Kidney capillary endothelial cell (primary cell): Measurements from ENCODE around the gene VGLL4.
"Not testable (repeated sequence)": the region's sequence is repeated elsewhere in the genome, so short reads cannot be mapped to it uniquely, and the experiment has no call there.

Experiments used
- DNase-seq: peaks from one replicate; pipeline ENCODE4 v3.0.0-alpha.2; 2018; ENCODE audit warnings: low spot score

The VGLL4 gene

DNA sequence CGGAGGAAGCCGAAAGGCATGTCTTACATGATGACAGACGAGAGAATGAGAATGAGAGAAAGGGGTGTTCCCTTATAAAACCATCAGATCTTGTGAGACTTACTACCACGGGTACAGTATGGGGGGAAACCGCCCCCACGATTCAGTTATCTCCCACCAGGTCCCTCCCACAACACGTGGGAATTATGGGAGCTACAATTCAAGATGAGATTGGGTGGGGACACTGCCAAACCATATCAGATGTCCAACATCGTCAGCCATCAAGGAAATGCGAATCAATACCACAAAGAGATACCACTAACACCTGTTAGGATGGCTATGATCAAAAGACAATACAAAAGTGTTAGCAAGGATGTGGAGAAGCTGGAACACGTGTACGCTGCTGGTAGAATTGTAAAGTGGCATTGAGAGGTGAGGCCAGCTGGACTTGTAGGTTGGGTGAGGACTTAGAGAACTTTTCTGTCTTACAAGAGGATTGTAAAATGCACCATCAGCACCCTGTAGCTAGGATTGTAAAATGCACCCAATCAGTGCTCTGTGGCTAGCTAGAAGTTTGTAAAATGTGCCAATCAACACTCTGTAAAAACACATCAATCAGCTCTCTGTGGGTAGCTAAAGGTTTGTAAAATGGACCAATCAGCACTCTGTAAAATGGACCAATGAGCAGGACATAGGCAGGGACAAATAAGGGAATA, 37.5 kb downstream of the VGLL4 start:
- no peak for DNase-seq

DNA sequence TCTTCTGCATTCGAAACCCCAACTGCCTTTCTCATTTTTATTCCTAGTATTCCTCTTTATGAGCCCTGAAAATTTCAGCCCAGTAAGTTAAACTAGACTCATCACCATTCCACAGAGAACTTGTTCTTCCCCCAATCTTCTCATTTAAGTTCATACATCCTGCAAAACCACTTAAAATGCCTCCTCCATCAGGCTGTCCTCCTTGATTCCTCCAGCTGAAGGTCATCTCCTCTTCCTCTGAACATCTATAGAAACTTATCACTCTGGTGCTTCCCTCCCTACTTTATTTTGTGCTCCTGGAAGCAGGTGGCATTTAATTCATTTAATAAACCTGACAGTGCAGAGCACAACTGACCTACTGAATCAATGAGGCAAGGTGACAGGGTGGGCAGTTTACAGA, 38.3 kb downstream of the VGLL4 start:
- no peak for DNase-seq

DNA sequence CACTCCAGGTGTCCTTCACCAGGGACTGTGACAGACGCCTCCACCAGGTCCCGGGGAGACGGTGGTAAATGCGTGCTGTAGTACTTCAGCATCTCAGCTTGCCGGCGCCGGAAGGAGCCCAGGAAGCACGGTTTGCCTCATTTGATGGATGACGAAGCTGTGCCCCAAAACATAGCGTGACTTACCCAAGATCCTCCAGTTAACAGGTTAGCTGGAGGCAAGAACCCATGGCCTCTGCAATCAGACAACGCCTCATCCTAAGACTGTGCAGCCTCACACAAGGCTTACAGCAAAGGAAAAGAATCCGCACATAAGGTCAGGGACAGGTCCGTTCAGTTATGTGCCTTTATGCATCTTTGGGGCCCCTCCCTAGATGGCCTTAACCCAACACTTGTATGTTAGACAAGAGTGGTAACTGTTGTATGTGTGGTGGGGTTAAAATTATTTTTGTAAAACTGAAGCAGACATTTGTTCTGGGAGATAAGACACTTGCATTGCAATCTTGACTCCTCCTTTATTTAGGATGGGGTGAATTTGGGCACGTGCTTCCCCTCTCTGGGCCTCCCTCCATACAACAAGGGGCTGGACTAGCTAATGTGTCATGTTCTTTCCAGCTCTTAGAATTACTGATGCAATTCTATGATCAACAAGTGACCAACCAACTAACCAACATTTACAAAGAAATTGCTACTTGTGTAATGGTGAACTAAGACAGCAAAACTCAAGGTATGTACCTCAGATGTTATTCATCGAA, 39.4 kb downstream of the VGLL4 start:
- DNase-seq, result no peak

DNA sequence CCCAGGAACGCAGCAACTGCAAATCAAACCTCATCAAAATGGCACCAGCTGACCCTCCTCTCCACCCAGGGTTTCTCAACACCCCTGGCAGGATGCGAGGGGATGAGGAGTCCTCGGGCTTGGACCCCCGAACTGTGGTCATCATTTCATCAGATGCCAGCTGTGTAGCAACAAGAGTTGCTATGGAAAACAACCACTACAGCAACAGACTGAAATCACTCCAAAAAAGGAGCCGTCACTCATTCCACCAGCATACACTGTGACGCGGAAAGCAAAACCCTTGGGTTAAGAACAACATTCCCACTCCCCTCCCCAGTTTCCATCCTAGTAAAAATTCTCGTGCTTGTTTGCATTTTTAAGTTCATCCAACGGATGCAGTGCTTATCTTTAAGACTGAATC, 40.1 kb downstream of the VGLL4 start:
- DNase-seq, result no peak

DNA sequence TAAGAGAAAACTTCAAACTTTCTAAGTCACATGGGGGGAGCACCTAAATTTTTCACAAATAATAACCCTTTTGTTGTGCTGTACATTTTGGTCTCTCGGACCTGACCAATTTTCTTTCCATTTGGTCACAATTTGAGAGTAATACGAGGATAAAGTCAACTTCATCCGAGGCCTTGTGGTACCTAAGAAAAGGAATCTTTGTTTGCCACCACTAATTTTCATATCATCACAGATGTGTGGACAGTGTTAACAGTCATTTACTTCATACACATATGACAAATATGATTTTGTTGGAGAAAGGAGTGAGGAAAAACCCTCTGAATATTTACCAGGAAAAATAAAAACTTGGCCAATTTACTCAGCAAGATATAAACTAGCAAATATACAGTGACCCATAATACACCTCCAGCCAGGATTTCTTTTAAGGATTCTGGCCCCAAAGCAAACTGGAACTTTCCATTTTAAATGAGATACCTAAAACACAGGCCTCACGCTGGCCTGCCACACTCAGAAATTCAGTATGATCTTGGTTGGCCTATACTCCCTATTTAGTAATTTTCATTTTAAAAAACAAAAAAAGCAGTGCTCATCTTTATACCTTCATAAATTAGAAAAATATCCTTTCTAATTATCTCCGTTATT, 40.7 kb downstream of the VGLL4 start:
- no peak for DNase-seq

DNA sequence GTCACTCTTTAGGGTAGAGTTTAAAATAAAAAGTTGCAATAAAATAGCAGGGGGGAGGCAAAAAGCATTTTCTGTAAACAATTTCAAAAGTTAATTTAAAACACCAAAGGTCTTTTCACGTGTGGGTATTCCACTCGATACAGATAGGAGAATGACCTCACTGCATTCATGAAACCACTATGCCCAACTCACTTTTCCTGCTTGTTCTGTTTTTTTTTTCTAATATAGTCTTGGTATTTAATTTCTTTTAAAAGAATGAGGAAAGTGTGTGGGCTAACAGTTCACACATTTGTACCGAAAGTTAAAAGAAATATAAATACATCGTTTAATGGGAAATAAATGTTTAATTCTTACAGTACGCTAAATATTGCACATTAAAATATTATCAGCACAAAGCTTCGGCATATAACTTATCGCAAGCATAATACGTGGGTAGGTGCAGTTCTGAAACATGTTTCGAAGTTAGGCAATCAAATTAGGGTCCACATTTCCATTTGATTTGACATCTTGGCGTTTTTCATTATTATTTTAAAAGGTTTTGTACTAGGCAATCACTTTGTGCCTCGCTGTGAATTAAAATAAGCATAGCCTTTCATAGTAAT, 41.4 kb downstream of the VGLL4 start:
- no peak for DNase-seq

DNA sequence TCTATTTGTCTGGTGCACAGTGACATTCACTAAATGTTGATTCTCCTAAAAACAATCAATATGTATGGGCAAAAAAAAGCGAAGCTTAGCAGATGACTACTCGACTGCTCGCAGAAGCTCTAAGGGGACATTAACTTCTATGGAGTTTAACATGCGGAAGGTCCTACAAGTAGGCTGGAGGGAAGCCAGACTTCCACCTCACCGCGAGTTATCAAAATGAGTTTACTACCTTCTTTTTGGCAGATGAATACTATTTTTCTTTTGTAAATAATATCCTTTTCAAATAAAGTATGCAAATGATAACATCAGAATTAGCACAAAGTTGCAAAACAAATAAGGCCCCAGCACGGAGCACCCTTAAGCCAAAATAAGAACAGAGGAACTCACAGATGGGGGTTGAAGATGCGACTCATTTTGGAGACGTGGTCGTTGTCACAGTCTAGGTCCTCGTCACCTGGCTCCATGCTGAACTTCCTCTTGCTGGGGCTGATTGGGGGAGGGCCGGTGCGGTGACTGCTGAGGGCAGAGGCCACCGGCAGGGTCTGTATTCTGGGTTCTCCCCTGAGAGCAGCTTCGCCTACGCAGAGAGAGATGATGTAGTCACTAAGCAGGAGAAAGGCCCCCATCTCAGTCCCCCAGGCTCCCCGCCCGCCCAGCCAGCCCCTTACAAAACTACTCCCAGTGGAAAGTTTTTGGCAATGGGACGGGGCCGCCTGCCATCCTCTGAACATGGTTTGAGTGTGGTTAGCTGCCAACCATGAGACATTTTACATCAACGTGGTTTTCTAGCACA, 42.1 kb downstream of the VGLL4 start:
- DNase-seq, result no peak

DNA sequence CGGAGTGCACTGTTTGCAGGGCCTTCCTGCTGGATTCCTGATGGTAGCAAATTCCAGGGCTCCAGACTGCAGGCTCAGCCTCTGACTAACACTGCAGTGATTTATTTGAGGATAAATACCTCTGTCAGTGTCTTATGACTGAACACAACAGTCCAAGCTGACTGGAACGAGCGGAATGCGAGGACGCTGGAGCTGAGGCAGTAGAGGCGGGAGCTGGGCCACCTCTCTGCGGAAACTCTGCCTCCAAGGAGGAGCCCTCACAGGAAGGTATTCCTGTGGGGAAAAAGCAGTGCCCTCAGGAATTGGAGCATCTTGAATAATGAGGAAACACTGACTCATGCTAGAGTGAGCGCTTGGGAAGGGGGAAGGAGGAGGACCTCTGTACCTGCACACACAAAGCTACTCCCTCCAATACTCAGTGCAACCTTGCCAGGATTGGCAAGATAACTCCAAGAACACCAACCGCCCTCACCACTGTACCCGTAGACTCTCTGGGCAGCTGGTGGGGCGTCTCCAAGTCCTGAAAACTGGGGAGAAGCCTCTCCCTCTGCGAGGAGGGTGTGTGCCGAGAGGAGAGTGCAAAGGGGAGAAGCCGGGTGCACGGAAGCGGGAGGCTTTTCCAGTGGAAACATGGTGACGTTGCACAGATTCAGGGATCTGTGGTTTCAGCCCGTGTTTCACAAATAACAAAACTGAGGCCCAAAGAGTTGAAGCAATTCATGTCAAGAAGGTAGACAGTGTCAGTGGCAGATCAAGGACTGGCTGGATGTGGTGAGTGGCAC, 43.0 kb downstream of the VGLL4 start:
- peak; percentile 98 for DNase-seq

DNA sequence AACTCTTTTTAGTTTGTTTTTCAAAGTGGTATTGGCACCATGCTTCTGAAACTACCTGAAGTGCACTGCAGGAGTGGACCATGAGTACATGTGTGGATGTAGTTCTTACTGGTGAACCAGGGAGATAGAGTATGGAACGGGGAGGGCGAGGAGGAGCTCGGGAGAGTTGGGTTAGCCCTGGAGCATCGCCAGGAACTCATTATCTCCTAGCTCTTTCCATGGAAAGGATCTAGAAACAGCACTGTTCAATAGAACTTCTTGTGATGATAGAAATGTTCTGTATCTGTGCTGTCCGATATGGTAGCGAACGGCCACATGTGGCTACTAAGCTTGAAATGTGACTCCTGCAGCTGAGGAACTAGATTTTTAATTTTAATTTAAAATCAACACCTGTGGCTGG, 47.3 kb downstream of the VGLL4 start:
- DNase-seq, result no peak

DNA sequence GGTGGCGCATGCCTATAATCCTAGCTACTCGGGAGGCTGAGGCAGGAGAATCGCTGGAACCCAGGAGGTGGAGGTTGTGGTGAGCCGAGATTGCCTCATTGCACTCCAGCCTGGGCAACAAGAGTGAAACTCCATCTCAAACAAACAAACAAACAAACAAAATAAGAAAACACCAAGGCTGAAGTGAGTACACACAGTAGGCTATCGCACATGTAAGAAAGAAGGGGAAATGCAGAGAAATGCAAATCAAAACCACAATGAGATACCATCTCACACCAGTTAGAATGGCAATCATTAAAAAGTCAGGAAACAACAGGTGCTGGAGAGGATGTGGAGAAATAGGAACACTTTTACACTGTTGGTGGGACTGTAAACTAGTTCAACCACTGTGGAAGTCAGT, 48.7 kb downstream of the VGLL4 start:
- DNase-seq, result not testable (repeated sequence)

DNA sequence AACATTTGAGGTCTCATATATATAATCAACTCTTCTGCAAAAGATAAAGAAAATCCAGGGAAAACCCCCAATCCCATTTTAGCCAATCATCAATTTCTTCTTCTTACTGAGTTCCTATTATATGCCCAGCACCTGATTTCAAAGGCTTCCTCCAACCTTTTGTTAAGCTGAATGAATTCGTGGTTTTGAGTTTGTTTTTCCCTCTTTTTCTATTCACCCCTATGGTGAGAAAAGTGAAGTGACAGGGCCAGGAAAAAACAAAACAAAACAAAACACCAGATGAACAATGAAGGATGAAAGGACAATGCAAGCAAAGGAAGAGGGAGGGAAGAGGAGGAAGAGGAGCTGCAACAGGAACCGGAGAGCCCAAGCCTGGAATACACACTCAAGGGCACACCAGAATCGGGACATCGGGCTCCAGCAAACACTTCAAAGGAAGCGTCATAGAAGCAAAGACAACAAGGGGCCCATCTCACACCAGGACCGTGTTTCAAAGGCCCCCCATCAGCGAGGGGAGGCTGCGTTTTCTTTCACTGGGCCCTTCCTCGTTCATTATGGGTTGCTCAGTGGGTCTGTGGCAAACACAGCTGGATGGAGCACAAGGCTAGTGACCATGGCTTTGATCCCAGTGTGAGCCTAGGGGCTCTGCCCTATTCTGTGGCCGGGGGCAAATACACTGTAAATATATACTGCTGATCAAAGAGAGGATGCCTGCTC, 50.2 kb downstream of the VGLL4 start:
- DNase-seq, result no peak

DNA sequence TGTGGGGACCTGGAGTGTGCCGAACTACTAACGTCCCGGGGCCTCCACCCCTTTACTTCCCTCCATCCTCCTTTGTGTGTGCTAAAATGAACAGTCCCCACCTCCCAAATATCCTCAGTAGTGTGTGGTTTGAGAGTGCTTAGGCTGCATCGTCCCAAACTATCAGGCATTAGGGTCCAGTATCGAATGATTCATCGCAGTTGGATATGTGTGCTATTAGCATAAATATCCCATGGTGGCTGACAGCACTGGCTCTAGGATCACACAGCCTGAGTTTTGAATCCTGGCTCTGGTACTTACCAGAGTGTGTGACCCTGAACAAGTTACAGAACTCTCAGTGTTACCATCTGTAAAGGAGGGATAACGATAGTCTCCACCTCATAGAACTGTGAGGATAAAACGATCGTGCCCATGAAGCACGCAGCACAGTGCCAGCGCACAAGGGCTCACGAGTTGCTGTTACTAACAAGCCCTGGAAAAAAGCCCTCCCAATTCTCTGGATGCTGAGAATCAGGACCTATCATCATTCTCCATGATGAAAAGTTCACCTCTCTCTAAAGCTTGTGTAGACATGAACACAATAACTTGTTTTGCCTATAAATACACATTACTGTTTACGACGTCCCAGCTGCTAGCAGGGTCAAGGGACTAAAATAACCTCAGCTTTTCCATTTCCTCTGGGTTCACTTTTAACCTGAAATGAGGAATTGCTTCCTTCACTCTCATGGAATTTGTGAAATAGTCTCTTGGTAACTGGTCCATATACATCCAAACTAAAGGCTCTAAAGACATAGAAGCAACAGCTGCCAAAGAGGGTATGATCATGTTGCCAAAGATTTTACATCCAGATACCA, 51.0 kb downstream of the VGLL4 start:
- no peak for DNase-seq

DNA sequence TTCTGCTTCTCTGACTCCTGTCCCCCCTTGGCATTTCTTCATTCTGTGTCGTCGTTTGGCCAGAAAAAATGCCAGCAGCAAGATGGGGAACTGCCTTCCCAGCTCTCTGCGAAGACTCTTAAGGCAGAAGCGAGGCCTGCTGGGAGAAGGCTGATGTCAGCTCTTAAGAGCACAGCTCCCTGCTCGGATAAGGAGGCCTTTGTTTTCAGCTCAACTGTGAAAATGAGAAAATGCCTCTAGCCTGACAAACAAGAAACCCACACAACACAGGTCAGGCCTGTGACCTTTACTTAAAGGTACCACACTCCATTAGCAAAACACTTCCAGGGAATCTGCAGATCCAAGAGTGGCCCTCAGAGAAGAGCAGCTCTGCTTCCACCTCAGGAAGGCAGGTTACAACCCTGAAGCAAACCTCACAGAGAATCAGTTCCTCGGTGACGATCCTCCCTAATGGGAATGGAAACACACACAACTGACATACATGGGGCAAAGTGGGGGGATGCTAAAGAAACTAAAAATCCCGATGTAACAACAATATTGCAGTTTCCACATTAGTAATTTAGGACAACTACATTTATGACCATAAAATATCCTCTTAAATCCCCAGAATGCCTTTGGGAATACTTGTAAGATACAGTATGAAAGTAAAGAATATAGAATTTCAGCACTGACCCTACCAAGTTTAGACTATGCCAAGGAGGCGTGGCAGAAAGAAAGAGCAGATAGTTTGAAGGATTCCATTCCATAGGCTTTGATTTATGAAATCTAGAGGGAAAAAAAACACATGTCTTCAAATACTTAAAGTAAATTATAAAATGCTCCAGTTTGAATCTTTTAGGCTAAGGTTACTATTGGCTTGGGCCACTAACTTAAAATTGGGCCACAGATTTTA, 52.1 kb downstream of the VGLL4 start:
- no peak for DNase-seq

DNA sequence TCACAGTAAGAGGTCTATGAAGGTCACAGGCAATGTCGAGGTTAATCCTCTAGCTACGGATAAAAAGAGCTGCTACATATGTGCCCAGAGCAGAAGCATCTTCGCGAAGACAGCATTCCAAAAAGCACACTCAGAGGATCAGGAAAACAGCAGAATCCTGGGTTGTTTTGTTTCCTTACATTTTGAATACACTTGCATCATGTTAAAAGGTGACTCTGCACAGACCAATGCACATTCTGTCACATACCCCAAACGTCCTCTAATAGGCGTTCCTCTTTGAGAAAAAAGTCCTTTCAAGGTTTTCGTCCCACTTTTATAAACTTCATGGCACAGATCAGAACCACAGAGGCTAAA, 52.7 kb downstream of the VGLL4 start:
- no peak for DNase-seq

DNA sequence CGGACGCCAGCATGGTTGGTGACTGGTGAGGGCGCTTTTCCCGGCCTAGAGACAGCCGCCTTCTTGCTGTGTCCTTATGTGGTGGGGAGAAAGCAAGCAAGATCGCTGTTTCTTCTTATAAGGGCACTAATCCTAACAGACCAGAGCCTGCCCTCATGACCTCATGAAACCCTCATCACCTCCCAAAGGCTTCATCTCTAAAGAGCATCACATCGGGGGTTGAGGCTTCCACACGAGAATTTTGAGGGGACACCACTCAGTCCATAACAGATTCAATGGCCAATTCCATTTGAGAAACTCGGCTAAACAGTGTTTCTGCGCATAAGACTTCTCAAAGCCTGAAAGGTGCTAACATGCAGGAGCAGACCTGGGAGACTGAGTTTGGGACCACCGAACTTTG, 54.0 kb downstream of the VGLL4 start:
- no peak for DNase-seq

DNA sequence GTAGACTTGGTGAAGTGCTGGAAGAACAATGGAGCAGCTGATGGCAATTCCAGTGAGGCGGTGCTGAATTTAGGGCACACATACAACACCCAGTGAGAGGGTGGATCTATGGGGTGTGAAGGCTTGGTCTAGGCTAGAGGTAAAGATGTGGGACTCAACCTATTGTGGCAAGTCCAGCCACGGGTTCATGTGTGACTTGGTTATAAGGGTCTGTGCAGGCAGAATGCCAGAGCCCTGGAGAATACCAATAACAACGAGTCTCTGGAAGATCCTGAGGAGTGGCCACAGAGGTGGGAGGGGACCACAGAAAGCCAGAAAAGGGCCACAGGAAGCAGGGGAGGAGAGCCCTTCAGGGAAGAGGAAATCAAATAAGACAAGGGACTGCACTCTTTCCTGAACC, 55.0 kb downstream of the VGLL4 start:
- no peak for DNase-seq

DNA sequence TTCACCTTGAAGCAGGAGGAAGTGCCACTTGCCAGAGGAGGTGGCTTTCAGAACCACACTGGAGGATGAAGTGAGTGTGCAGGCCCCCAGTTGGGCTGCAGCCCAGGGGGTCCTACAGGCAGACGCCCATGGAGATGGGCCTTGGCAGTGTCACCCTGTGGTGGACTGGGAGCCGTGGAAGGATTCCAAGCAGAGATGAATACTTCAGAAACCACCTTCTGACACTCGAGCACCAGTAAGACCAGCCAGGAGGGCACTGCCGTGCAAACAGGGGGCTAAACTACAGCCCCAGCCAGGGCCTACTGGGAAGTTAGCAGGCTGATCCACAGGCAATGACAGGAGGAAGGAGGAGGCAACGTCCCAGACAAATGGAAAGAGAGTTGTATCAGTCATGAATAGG, 55.4 kb downstream of the VGLL4 start:
- DNase-seq, result no peak

DNA sequence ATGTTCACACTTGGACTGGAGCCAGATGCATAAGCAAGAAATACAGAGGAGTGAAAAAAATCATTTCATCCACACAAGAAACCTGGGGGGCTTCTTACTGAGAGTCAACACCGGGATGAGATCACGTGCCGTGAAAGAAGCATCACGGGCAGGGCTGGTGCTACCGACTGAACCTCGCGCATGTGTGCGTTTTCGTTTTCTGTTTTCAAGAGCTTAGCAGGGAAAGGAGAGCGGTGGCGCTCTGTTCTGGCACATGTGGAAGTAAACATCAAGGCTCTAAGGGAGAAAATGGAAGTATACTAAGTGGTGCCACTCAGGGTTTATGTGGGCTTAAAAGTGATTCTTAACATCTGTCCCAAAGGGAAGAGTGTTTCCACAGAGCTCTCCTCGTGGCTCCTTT, 55.9 kb downstream of the VGLL4 start:
- DNase-seq, result no peak

DNA sequence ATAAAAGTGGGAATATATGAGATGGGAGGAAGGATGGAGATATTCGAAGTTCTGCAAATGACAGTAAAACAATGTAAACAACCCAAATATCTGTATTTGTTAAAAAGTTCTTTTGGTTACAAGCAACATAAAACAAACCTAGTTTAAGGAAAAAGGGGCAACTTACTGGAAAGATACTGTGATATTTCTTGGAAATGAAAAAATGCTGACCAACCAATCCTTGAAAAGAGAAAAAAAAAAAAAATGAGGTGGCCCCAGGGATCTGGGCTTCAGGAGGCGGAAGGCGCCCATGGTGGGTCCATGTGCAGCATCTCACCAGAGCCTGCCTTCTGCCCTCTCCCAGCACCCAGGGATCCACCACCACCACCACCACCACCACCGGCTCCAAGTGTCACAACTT, 59.1 kb downstream of the VGLL4 start:
- no peak for DNase-seq
